HCT116 (cell line): ENCODE measurements around the gene CATSPERE. TPM values are rescaled to one million over a fixed set of nuclear protein-coding genes. Genes with fewer than 3 reads are reported as not detected.

Experiments
- ATAC-seq: fragments of 200-7000 bp; cut with Tn5 transposase; 2 replicates; pipeline ENCODE4 v1.9.1; 2020; ENCODE audit warnings: mild to moderate bottlenecking, moderate library complexity
- BruUV-seq: library from RNA; stranded (reverse); fragments of 400-500 nt; replicated peaks from 2 replicates; lab custom pipeline; 2021; lab: Mats Ljungman, UMichigan
- CTCF ChIA-PET: fragments of 300-600 bp; sonication (Branson Sonifier 250); formaldehyde crosslinking; loops from one replicate; lab custom pipeline; 2021; ENCODE audit warnings: antibody characterized with exemption; lab: Charles Lee
- POLR2A ChIA-PET: fragments of 300-600, 350-600 bp; sonication (Branson Sonifier 250); formaldehyde crosslinking; loops from one replicate; lab custom pipeline; 2021; ENCODE audit warnings: antibody characterized with exemption; lab: Charles Lee
- RAD21 ChIA-PET, 2 experiments: fragments of 300-600 bp; sonication (Branson Sonifier 250); formaldehyde crosslinking; loops; one replicate each; lab custom pipeline; 2023; ENCODE audit warnings: low total read pairs in 2 of 2; ENCODE audit not compliant: uncharacterized antibody in 2 of 2, unreplicated experiment in 2 of 2, low non-redundant PET in 1 of 2; lab: Charles Lee
- DNase-seq: peaks from one replicate; pipeline ENCODE4 v3.0.0-alpha.2; 2010; ENCODE audit warnings: low read depth, low spot score
- H2AFZ ChIP-seq: fragments of 200-600 bp; shearing (Covaris generic), sonication (generic); 2 replicates; pipeline ENCODE4 v1.6.1; 2017; ENCODE audit warnings: low read depth, mixed run types, mixed read lengths, antibody characterized with exemption, low read length; ENCODE audit not compliant: poor library complexity, severe bottlenecking
- H3K27ac ChIP-seq: 2 replicates; pipeline ENCODE4 v1.5.1; 2012; ENCODE audit warnings: low read depth, low read length
- H3K27me3 ChIP-seq: fragments of 200-600 bp; sonication (generic); 2 replicates; pipeline ENCODE4 v1.6.1; 2016; ENCODE audit warnings: mixed run types, low read length, mixed read lengths; ENCODE audit not compliant: insufficient read depth
- H3K36me3 ChIP-seq, 2 experiments: fragments of 200-500 bp in 1 of 2; fragments of 200-600 bp in 1 of 2; sonication (Bioruptor generic) in 1 of 2; sonication (generic) in 1 of 2; 2 replicates each; pipeline versions ENCODE4 v1.5.1 to v1.6.1; 2014 to 2016; ENCODE audit warnings: low read length in 2 of 2, inconsistent platforms in 1 of 2, mixed read lengths in 1 of 2, mixed run types in 1 of 2; ENCODE audit not compliant: insufficient read depth in 2 of 2, control insufficient read depth in 1 of 2
- H3K4me1 ChIP-seq, 2 experiments: fragments of 200-600 bp in 1 of 2; sonication (generic) in 1 of 2; 2 replicates each; pipeline versions ENCODE4 v1.5.1 to v1.6.1; 2012 to 2017; ENCODE audit warnings: low read length in 2 of 2, inconsistent platforms in 1 of 2, mild to moderate bottlenecking in 1 of 2, mixed read lengths in 1 of 2, mixed run types in 1 of 2, moderate library complexity in 1 of 2; ENCODE audit not compliant: insufficient read depth in 2 of 2, control insufficient read depth in 1 of 2
- H3K4me2 ChIP-seq: fragments of 200-600 bp; sonication (generic); 2 replicates; pipeline ENCODE4 v1.6.1; 2017; ENCODE audit warnings: mixed run types, low read length, mixed read lengths
- H3K4me3 ChIP-seq, 2 experiments: fragments of 200-600 bp in 1 of 2; sonication (generic) in 1 of 2; replicated peaks in 1 of 2; 2 replicates each; pipeline ENCODE4 v1.5.1; 2011 to 2016; ENCODE audit warnings: low read length in 2 of 2, control low read depth in 1 of 2, low read depth in 1 of 2, mild to moderate bottlenecking in 1 of 2, mixed read lengths in 1 of 2, mixed run types in 1 of 2
- H3K79me2 ChIP-seq: fragments of 200-600 bp; sonication (generic); 2 replicates; pipeline ENCODE4 v1.6.1; 2017; ENCODE audit warnings: mild to moderate bottlenecking, mixed run types, low read length, moderate library complexity, mixed read lengths; ENCODE audit not compliant: insufficient read depth
- H3K9ac ChIP-seq: fragments of 200-600 bp; sonication (generic); 2 replicates; pipeline ENCODE4 v1.6.1; 2016; ENCODE audit warnings: low read length, mixed read lengths
- H3K9me2 ChIP-seq: fragments of 200-600 bp; sonication (generic), shearing (Covaris generic); 2 replicates; pipeline ENCODE4 v1.6.1; 2017; ENCODE audit warnings: mixed run types, mild to moderate bottlenecking, moderate library complexity; ENCODE audit not compliant: insufficient read depth
- H3K9me3 ChIP-seq, 2 experiments: fragments of 200-500 bp in 1 of 2; fragments of 200-600 bp in 1 of 2; sonication (Bioruptor generic) in 1 of 2; sonication (generic) in 1 of 2; 2 replicates each; pipeline ENCODE4 v1.6.1; 2014 to 2017; ENCODE audit warnings: low read length in 2 of 2, mixed read lengths in 2 of 2, inconsistent platforms in 1 of 2, low read depth in 1 of 2, mild to moderate bottlenecking in 1 of 2, mixed run types in 1 of 2, moderate library complexity in 1 of 2; ENCODE audit not compliant: control insufficient read depth in 1 of 2, insufficient read depth in 1 of 2
- H4K20me1 ChIP-seq: fragments of 200-600 bp; sonication (generic), shearing (Covaris generic); 2 replicates; pipeline ENCODE4 v1.6.1; 2017; ENCODE audit warnings: mixed run types, mild to moderate bottlenecking, moderate library complexity; ENCODE audit not compliant: insufficient read depth
- CBX3 ChIP-seq: IDR thresholded peaks from 2 replicates; pipeline ENCODE4 v1.6.1; 2012; ENCODE audit warnings: low read depth
- CEBPB ChIP-seq: IDR thresholded peaks from 2 replicates; pipeline ENCODE4 v1.6.1; 2012; ENCODE audit warnings: low read depth
- EGR1 ChIP-seq: IDR thresholded peaks from 2 replicates; pipeline ENCODE4 v1.6.1; 2012; ENCODE audit warnings: low read depth
- ELF1 ChIP-seq: IDR thresholded peaks from 2 replicates; pipeline ENCODE4 v1.6.1; 2012; ENCODE audit warnings: low read depth, borderline replicate concordance
- EZH2phosphoT487 ChIP-seq: fragments of 200-600 bp; IDR thresholded peaks from 2 replicates; pipeline ENCODE4 v1.6.1; 2018; ENCODE audit warnings: antibody characterized with exemption, borderline replicate concordance
- FOSL1 ChIP-seq: IDR thresholded peaks from 2 replicates; pipeline ENCODE4 v1.6.1; 2012; ENCODE audit warnings: low read depth
- JUND ChIP-seq: IDR thresholded peaks from 2 replicates; pipeline ENCODE4 v1.6.1; 2012
- POLR2A ChIP-seq: IDR thresholded peaks from 2 replicates; pipeline ENCODE4 v1.7.0; 2011; ENCODE audit warnings: borderline replicate concordance; ENCODE audit not compliant: insufficient read depth, insufficient read length; ENCODE audit errors: extremely low read depth
- POLR2AphosphoS5 ChIP-seq: IDR thresholded peaks from 2 replicates; pipeline ENCODE4 v1.6.1; 2011; ENCODE audit warnings: mild to moderate bottlenecking, low read depth, low read length, moderate library complexity
- SIN3A ChIP-seq: IDR thresholded peaks from 2 replicates; pipeline ENCODE4 v1.6.1; 2012; ENCODE audit warnings: low read depth
- SRF ChIP-seq: IDR thresholded peaks from 2 replicates; pipeline ENCODE4 v1.6.1; 2012; ENCODE audit warnings: low read depth
- TCF7L2 ChIP-seq: IDR thresholded peaks from 2 replicates; pipeline ENCODE4 v1.7.0; 2011; ENCODE audit warnings: borderline replicate concordance, inconsistent platforms; ENCODE audit not compliant: insufficient read depth, insufficient read length; ENCODE audit errors: extremely low read depth
- ZFX ChIP-seq: fragments of 450-650 bp; IDR thresholded peaks from 2 replicates; pipeline ENCODE4 v1.6.1; 2017
- ZNF274 ChIP-seq: fragments of 200-500 bp; sonication (Bioruptor generic); IDR thresholded peaks from 2 replicates; pipeline ENCODE4 v1.6.1; 2014; ENCODE audit warnings: mild to moderate bottlenecking, low read depth, low read length, inconsistent platforms
- intact Hi-C: fragments of 100-400 bp; cut with micrococcal nuclease; formaldehyde crosslinking; loops from 2 replicates; pipeline ENCODE4 v1.10.0; 2022
- total RNA-seq: library from RNA; stranded (reverse); gene quantifications from one replicate; pipeline ENCODE4 v1.2.1, GENCODE V29; 2021; ENCODE audit not compliant: unreplicated experiment
- TF ChIP-seq, protein P1 (sequence below): IDR thresholded peaks from 2 replicates; pipeline ENCODE4 v1.6.1; 2012
- TF ChIP-seq, protein P2 (sequence below): IDR thresholded peaks from 2 replicates; pipeline ENCODE4 v1.6.1; 2012; ENCODE audit warnings: low read depth
- TF ChIP-seq, protein P3 (sequence below): IDR thresholded peaks from 2 replicates; pipeline ENCODE4 v1.6.1; 2011; ENCODE audit warnings: mild to moderate bottlenecking, low read length, moderate library complexity; ENCODE audit not compliant: insufficient replicate concordance; ENCODE audit errors: extremely low read depth

The CATSPERE gene
- total RNA-seq, 1 experiment from 2014 or later, result 0.34 TPM

DNA sequence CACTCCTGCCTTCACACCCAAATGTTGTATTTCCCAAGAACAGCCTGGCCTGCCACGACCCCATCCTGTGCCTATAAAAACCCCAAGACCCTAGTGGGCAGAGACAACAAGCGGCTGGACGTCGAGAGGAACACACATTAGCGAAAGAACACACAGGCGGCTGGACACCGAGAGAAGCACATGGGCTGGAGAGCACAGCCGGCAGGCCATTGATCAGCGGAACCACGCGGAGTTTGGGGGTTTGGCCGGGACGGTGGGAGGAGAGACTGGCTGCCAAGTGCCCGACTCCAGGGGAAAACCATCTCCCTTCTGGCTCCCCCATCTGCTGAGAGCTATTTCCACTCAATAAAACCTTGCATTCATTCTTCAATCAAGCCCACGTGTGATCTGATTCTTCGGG, 181.5 kb downstream of the CATSPERE start:
- no peak overlapping the region for H3K9ac ChIP-seq
- no peaks in the 10 kb centered on the region for H3K27me3 ChIP-seq
- no peaks in the 10 kb centered on the region for H3K9me3 ChIP-seq
- no peaks in the 10 kb centered on the region for H3K36me3 ChIP-seq
- no peak overlapping the region for H2AFZ ChIP-seq
- ChIA-PET CTCF (no interaction called here), POLR2A (no interaction called here), RAD21 (no interaction called here)
- H3K4me1 ChIP-seq, result no peaks in the 10 kb centered on the region
- H3K4me2 ChIP-seq, result no peak overlapping the region
- intact Hi-C loops, result no loop called here
- no peak for DNase-seq
- ATAC-seq, result no peak
- H4K20me1 ChIP-seq, result no peaks in the 10 kb centered on the region
- TF ChIP-seq, protein P1, sequence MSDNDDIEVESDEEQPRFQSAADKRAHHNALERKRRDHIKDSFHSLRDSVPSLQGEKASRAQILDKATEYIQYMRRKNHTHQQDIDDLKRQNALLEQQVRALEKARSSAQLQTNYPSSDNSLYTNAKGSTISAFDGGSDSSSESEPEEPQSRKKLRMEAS, result no peak
- no peak for TF ChIP-seq POLR2A
- no peak for TF ChIP-seq EGR1
- no peak for TF ChIP-seq JUND
- no peak for TF ChIP-seq ZNF274
- no peak for TF ChIP-seq SRF
- TF ChIP-seq ZFX, result no peak
- H3K4me3 ChIP-seq, result no peak overlapping the region
- no peak overlapping the region for H3K27ac ChIP-seq
- H3K79me2 ChIP-seq, result no peaks in the 10 kb centered on the region
- BruUV-seq, result no TSS peak
- no peaks in the 10 kb centered on the region for H3K9me2 ChIP-seq

DNA sequence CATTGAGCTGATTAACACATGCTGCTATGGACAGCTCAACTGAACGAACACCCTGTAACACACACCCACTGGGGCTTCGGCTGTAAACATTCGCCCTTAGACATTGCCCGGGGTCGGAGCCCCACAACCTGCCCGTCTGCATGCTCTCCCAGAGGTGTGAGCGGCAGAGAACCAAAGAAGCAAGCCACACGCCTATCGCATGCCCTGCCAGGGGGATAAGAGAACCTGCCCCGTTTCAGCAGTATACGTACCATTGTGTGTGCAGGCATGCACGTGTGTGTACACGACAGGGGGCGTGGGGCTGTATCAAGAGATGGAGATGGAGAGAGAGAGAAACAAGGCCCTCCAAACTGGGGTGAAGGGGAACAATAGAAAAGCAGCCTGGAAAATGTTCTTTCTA, 181.9 kb downstream of the CATSPERE start:
- H3K27ac ChIP-seq, result no peak overlapping the region
- H3K4me1 ChIP-seq, result no peaks in the 10 kb centered on the region
- POLR2A ChIA-PET, result no interaction called here
- H3K4me3 ChIP-seq, result no peak overlapping the region
- no peaks in the 10 kb centered on the region for H3K27me3 ChIP-seq
- no peaks in the 10 kb centered on the region for H3K79me2 ChIP-seq
- RAD21 ChIA-PET, result no interaction called here
- H3K36me3 ChIP-seq, result no peaks in the 10 kb centered on the region
- ATAC-seq (no peak), DNase-seq (no peak)
- intact Hi-C loops, result no loop called here
- H3K9me3 ChIP-seq, result no peaks in the 10 kb centered on the region
- no peaks in the 10 kb centered on the region for H4K20me1 ChIP-seq
- H3K9ac ChIP-seq, result no peak overlapping the region
- no TSS peak for BruUV-seq
- CTCF ChIA-PET, result no interaction called here
- H3K9me2 ChIP-seq, result no peaks in the 10 kb centered on the region
- no peak overlapping the region for H3K4me2 ChIP-seq
- H2AFZ ChIP-seq, result no peak overlapping the region
- TF ChIP-seq EZH2phosphoT487, result no peak
- TF ChIP-seq ZFX, result no peak
- TF ChIP-seq, protein P2, sequence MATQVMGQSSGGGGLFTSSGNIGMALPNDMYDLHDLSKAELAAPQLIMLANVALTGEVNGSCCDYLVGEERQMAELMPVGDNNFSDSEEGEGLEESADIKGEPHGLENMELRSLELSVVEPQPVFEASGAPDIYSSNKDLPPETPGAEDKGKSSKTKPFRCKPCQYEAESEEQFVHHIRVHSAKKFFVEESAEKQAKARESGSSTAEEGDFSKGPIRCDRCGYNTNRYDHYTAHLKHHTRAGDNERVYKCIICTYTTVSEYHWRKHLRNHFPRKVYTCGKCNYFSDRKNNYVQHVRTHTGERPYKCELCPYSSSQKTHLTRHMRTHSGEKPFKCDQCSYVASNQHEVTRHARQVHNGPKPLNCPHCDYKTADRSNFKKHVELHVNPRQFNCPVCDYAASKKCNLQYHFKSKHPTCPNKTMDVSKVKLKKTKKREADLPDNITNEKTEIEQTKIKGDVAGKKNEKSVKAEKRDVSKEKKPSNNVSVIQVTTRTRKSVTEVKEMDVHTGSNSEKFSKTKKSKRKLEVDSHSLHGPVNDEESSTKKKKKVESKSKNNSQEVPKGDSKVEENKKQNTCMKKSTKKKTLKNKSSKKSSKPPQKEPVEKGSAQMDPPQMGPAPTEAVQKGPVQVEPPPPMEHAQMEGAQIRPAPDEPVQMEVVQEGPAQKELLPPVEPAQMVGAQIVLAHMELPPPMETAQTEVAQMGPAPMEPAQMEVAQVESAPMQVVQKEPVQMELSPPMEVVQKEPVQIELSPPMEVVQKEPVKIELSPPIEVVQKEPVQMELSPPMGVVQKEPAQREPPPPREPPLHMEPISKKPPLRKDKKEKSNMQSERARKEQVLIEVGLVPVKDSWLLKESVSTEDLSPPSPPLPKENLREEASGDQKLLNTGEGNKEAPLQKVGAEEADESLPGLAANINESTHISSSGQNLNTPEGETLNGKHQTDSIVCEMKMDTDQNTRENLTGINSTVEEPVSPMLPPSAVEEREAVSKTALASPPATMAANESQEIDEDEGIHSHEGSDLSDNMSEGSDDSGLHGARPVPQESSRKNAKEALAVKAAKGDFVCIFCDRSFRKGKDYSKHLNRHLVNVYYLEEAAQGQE, result no peak
- no peak for TF ChIP-seq FOSL1
- no peak for TF ChIP-seq ELF1
- no peak for TF ChIP-seq CEBPB
- no peak for TF ChIP-seq EGR1
- TF ChIP-seq SIN3A, result no peak
- no peak for TF ChIP-seq CBX3
- TF ChIP-seq TCF7L2, result no peak
- TF ChIP-seq, protein P3, sequence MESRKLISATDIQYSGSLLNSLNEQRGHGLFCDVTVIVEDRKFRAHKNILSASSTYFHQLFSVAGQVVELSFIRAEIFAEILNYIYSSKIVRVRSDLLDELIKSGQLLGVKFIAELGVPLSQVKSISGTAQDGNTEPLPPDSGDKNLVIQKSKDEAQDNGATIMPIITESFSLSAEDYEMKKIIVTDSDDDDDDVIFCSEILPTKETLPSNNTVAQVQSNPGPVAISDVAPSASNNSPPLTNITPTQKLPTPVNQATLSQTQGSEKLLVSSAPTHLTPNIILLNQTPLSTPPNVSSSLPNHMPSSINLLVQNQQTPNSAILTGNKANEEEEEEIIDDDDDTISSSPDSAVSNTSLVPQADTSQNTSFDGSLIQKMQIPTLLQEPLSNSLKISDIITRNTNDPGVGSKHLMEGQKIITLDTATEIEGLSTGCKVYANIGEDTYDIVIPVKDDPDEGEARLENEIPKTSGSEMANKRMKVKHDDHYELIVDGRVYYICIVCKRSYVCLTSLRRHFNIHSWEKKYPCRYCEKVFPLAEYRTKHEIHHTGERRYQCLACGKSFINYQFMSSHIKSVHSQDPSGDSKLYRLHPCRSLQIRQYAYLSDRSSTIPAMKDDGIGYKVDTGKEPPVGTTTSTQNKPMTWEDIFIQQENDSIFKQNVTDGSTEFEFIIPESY, result no peak
- no peak for TF ChIP-seq POLR2A
- TF ChIP-seq POLR2AphosphoS5, result no peak
